SK-N-MC (cell line): ENCODE data around the gene CD2BP2.

Source experiments
- EZH2 ChIP-seq: fragments of 200-600 bp; sonication (generic); IDR thresholded peaks from one replicate; pipeline ENCODE4 v1.6.1; 2017; ENCODE audit warnings: antibody characterized with exemption
- FOXP2 ChIP-seq: optimal IDR thresholded peaks from 2 replicates; pipeline ENCODE3; 2011; ENCODE audit warnings: mild to moderate bottlenecking, moderate library complexity; ENCODE audit not compliant: insufficient read depth; ENCODE audit errors: extremely low read length, control extremely low read depth
- POLR2AphosphoS5 ChIP-seq: IDR thresholded peaks from 2 replicates; pipeline ENCODE4 v1.6.1; 2012; ENCODE audit warnings: mild to moderate bottlenecking, low read depth, low read length, borderline replicate concordance

- TF ChIP-seq POLR2AphosphoS5 (no peak), EZH2 (no peak), FOXP2 (no peak)
Measured at GRCh38 chr16:30351001-30351441, 4.1 kb downstream of the CD2BP2 start.
